Jurkat, Clone E6-1 (cell line): Measurements from ENCODE around the gene PLEKHA5.

Source experiments
- DNase-seq: peaks from one replicate; pipeline ENCODE4 v3.0.0-alpha.2; 2011; ENCODE audit warnings: low read depth, low spot score
- H3K4me3 ChIP-seq: 2 replicates; pipeline ENCODE4 v1.5.1; 2011; ENCODE audit warnings: mild to moderate bottlenecking, low read length, control low read depth, moderate library complexity

PLEKHA5 gene

GRCh38 chr12:19121449-19122018, 8.0 kb upstream of the PLEKHA5 start:
- H3K4me3 ChIP-seq, result no peak overlapping the region
- no peak for DNase-seq

GRCh38 chr12:19125325-19125724, 4.2 kb upstream of the PLEKHA5 start:
- no peak overlapping the region for H3K4me3 ChIP-seq
- no peak for DNase-seq

- H3K4me3 ChIP-seq, result no peak overlapping the region
- no peak for DNase-seq
Measured at GRCh38 chr12:19127270-19127669, 2.3 kb upstream of the PLEKHA5 start.

- no peak overlapping the region for H3K4me3 ChIP-seq
Measured at GRCh38 chr12:19128485-19128884, 1.0 kb upstream of the PLEKHA5 start.

GRCh38 chr12:19129122-19129485, 429 bp upstream of the PLEKHA5 start:
- peak overlapping the region; percentile 30 for H3K4me3 ChIP-seq
- DNase-seq, result no peak

More at GRCh38 chr12:19128485-19128884, 1.0 kb upstream of the PLEKHA5 start:
- DNase-seq, result no peak

GRCh38 chr12:19130224-19131024, 891 bp downstream of the PLEKHA5 start:
- DNase-seq, result peak; percentile 29
- peak overlapping the region; percentile 83 for H3K4me3 ChIP-seq

GRCh38 chr12:19131025-19131444, 1.5 kb downstream of the PLEKHA5 start:
- DNase-seq, result no peak
- H3K4me3 ChIP-seq, result peak overlapping the region; percentile 83

- no peak overlapping the region for H3K4me3 ChIP-seq
- no peak for DNase-seq
Measured at GRCh38 chr12:19138551-19138950, 9.0 kb downstream of the PLEKHA5 start.

- H3K4me3 ChIP-seq, result no peak overlapping the region
- DNase-seq, result no peak
Measured at GRCh38 chr12:19138956-19139355, 9.4 kb downstream of the PLEKHA5 start.

- H3K4me3 ChIP-seq, result no peak overlapping the region
- no peak for DNase-seq
Measured at GRCh38 chr12:19139615-19140194, 10.2 kb downstream of the PLEKHA5 start.

GRCh38 chr12:19140381-19141236, 11.1 kb downstream of the PLEKHA5 start:
- DNase-seq, result no peak
- no peak overlapping the region for H3K4me3 ChIP-seq

GRCh38 chr12:19142499-19142898, 13.0 kb downstream of the PLEKHA5 start:
- H3K4me3 ChIP-seq, result no peak overlapping the region
- DNase-seq, result no peak

- H3K4me3 ChIP-seq, result no peak overlapping the region
- DNase-seq, result no peak
Measured at GRCh38 chr12:19144287-19144686, 14.8 kb downstream of the PLEKHA5 start.

GRCh38 chr12:19144985-19145384, 15.5 kb downstream of the PLEKHA5 start:
- no peak overlapping the region for H3K4me3 ChIP-seq
- no peak for DNase-seq

- DNase-seq, result no peak
- no peak overlapping the region for H3K4me3 ChIP-seq
Measured at GRCh38 chr12:19148860-19149259, 19.3 kb downstream of the PLEKHA5 start.

- no peak for DNase-seq
- H3K4me3 ChIP-seq, result no peak overlapping the region
Measured at GRCh38 chr12:19150273-19150900, 20.9 kb downstream of the PLEKHA5 start.

GRCh38 chr12:19151298-19151697, 21.8 kb downstream of the PLEKHA5 start:
- no peak for DNase-seq
- H3K4me3 ChIP-seq, result no peak overlapping the region

- no peak for DNase-seq
- no peak overlapping the region for H3K4me3 ChIP-seq
Measured at GRCh38 chr12:19153396-19153795, 23.9 kb downstream of the PLEKHA5 start.

GRCh38 chr12:19154686-19155085, 25.2 kb downstream of the PLEKHA5 start:
- no peak overlapping the region for H3K4me3 ChIP-seq
- DNase-seq, result no peak
